ENCODE data around the gene KRTAP10-12. TPM values are rescaled to one million over a fixed set of nuclear protein-coding genes. Genes with fewer than 3 reads are reported as not detected.

KRTAP10-12 gene
- total and polyA plus RNA-seq, 2 of the 13 experiments (the other 11 are each of a cell fraction or from before 2014, with no cell fraction given) = not detected

- H3K4me2 ChIP-seq (ENCODE audit: low read depth, low read length) = no peak overlapping the region
- no peaks in the 10 kb centered on the region for H3K4me1 ChIP-seq (ENCODE audit: insufficient read depth, low read length)
- H3K4me3 ChIP-seq (replicated peaks in 1 of 3; ENCODE audit: insufficient read depth in 1 of 3, low read depth in 2 of 3, low read length in 3 of 3) = no peak overlapping the region
- H3K36me3 ChIP-seq (replicated peaks in 1 of 2; ENCODE audit: control insufficient read depth in 1 of 2, insufficient read depth in 2 of 2, low read length in 2 of 2) = no peaks in the 10 kb centered on the region
- ChIA-PET POLR2A (interaction anchor here (1.1 kb wide), 1 partner anchor 232 kb away, joined by 3 read pairs; no protein-coding TSS in a partner anchor), CTCF (ENCODE audit: low intra/inter-chr PET ratio, low total read pairs) (no interaction called here)
- no peaks in the 10 kb centered on the region for H3K9me3 ChIP-seq (ENCODE audit: low read length)
- BruUV-seq (replicated peaks) = no TSS peak
- intact Hi-C loops (cut with micrococcal nuclease; ENCODE audit: unreplicated experiment) (loop anchor here (5.0 kb wide), 1 partner anchor 230 kb away; no protein-coding TSS in a partner anchor), in situ Hi-C loops (cut with HindIII; ENCODE audit: extremely low pct_ligation_motif_present, low pct_unique_long_range_greater_than_20kb) (no loop called here)
- no peak overlapping the region for H3K27ac ChIP-seq (ENCODE audit: extremely low read length, insufficient read depth, low read length)
- DNase-seq (ENCODE audit: low spot score) (peak; percentile 30), ATAC-seq (no peak), FAIRE-seq (no peak)
- H4K20me1 ChIP-seq (ENCODE audit: insufficient read depth, low read length) = no peaks in the 10 kb centered on the region
- H3K27me3 ChIP-seq (ENCODE audit: control insufficient read depth in 1 of 2, insufficient read depth in 2 of 2, low read length in 2 of 2) = peaks cover 3 to 12% of the 10 kb centered on the region in 2 experiments; a peak in 4 of 5 replicates
- 5% methylated on average over 1 of the region's 1 CpG for WGBS (ENCODE audit: low lambda C conversion rate)
- no peak overlapping the region for H3K9ac ChIP-seq (ENCODE audit: insufficient read depth, low read depth, low read length)
- TF ChIP-seq RAD21 (CRISPR knock-in tag; IDR thresholded peaks at IDR 0.05) = peak; percentile 17; the same call in 1 of the 2 replicates
- TF ChIP-seq SMC3 (IDR thresholded peaks at IDR 0.05; ENCODE audit: low read length) = peak; percentile 62; the same call in 1 of the 2 replicates
- peak; percentile 60 for TF ChIP-seq CTCF (CRISPR knock-in tag; IDR thresholded peaks at IDR 0.05)
- TF ChIP-seq STAG1 (CRISPR knock-in tag; IDR thresholded peaks at IDR 0.05) = peak; percentile 66
- peak; percentile 60 to 91 for TF ChIP-seq MAFK (conservative IDR thresholded peaks at IDR 0.05 in 1 of 2, IDR thresholded peaks at IDR 0.05 in 1 of 2; ENCODE audit: low read length in 2 of 2)
- TF ChIP-seq MAFF (IDR thresholded peaks at IDR 0.05; ENCODE audit: low read depth, low read length) = peak; percentile 83
- no peak for TF ChIP-seq TAF15 (IDR thresholded peaks at IDR 0.05; ENCODE audit: low read depth, low read length, poor library complexity, severe bottlenecking)
- no peak for TF ChIP-seq PAWR (CRISPR knock-in tag; IDR thresholded peaks at IDR 0.05; ENCODE audit: borderline replicate concordance)
- H3K79me2 ChIP-seq (ENCODE audit: insufficient read depth, low read length) = no peaks in the 10 kb centered on the region
- no peak overlapping the region for H2AFZ ChIP-seq (ENCODE audit: low read length)
Observed at GRCh38 chr21:44742418-44743153, 45.6 kb downstream of the KRTAP10-12 start.

Small RNAs within 50 kb of the gene (small RNA-seq; reads per million reads assigned to genes)
- gene KRTAP12-6P (ENCODE audit: insufficient read depth in 2 of 3, insufficient read length in 3 of 3, low read depth in 2 of 3, low replicate concordance in 1 of 3) = 0 reads per million in 3 experiments

Other genes with a start within 250 kb of the KRTAP10-12 start
- 3.9 and 4.8 TPM in 2 replicates for gene LRRC3, start 241.7 kb upstream of the KRTAP10-12 start, total RNA-seq (2016; rRNA removed; fragmentation: Illumina TruSeq; extraction: Trizol)
- 16.5 and 24.3 TPM in 2 replicates for gene LRRC3, start 241.7 kb upstream of the KRTAP10-12 start, polyA plus RNA-seq (2011; rRNA removed)
- not detected in 2 replicates for gene KRTAP10-1, start 157.0 kb upstream of the KRTAP10-12 start, total RNA-seq (2016; rRNA removed; fragmentation: Illumina TruSeq; extraction: Trizol)
- not detected in 2 replicates for gene KRTAP10-1, start 157.0 kb upstream of the KRTAP10-12 start, polyA plus RNA-seq (2011; rRNA removed)
- not detected in 2 replicates for gene KRTAP10-2, start 145.7 kb upstream of the KRTAP10-12 start, total RNA-seq (2016; rRNA removed; fragmentation: Illumina TruSeq; extraction: Trizol)
- gene KRTAP10-2, start 145.7 kb upstream of the KRTAP10-12 start, polyA plus RNA-seq (2011; rRNA removed) = not detected in 2 replicates
- gene KRTAP10-3, start 138.4 kb upstream of the KRTAP10-12 start, total RNA-seq (2016; rRNA removed; fragmentation: Illumina TruSeq; extraction: Trizol) = not detected in 2 replicates
- not detected in 2 replicates for gene KRTAP10-3, start 138.4 kb upstream of the KRTAP10-12 start, polyA plus RNA-seq (2011; rRNA removed)
- gene KRTAP10-4, start 123.4 kb upstream of the KRTAP10-12 start, total RNA-seq (2016; rRNA removed; fragmentation: Illumina TruSeq; extraction: Trizol) = not detected in 2 replicates
- gene KRTAP10-4, start 123.4 kb upstream of the KRTAP10-12 start, polyA plus RNA-seq (2011; rRNA removed) = not detected in 2 replicates
- not detected in 2 replicates for gene KRTAP10-5, start 116.6 kb upstream of the KRTAP10-12 start, total RNA-seq (2016; rRNA removed; fragmentation: Illumina TruSeq; extraction: Trizol)
- gene KRTAP10-5, start 116.6 kb upstream of the KRTAP10-12 start, polyA plus RNA-seq (2011; rRNA removed) = not detected in 2 replicates
- gene KRTAP10-6, start 104.7 kb upstream of the KRTAP10-12 start, total RNA-seq (2016; rRNA removed; fragmentation: Illumina TruSeq; extraction: Trizol) = not detected in 2 replicates
- not detected in 2 replicates for gene KRTAP10-6, start 104.7 kb upstream of the KRTAP10-12 start, polyA plus RNA-seq (2011; rRNA removed)
- gene KRTAP10-7, start 96.6 kb upstream of the KRTAP10-12 start, total RNA-seq (2016; rRNA removed; fragmentation: Illumina TruSeq; extraction: Trizol) = not detected in 2 replicates
- not detected in 2 replicates for gene KRTAP10-7, start 96.6 kb upstream of the KRTAP10-12 start, polyA plus RNA-seq (2011; rRNA removed)
- not detected in 2 replicates for gene KRTAP10-8, start 85.1 kb upstream of the KRTAP10-12 start, total RNA-seq (2016; rRNA removed; fragmentation: Illumina TruSeq; extraction: Trizol)
- gene KRTAP10-8, start 85.1 kb upstream of the KRTAP10-12 start, polyA plus RNA-seq (2011; rRNA removed) = not detected in 2 replicates
- gene KRTAP10-9, start 70.1 kb upstream of the KRTAP10-12 start, total RNA-seq (2016; rRNA removed; fragmentation: Illumina TruSeq; extraction: Trizol) = not detected in 2 replicates
- not detected in 2 replicates for gene KRTAP10-9, start 70.1 kb upstream of the KRTAP10-12 start, polyA plus RNA-seq (2011; rRNA removed)
- gene KRTAP10-10, start 59.8 kb upstream of the KRTAP10-12 start, total RNA-seq (2016; rRNA removed; fragmentation: Illumina TruSeq; extraction: Trizol) = not detected in 2 replicates
- gene KRTAP10-10, start 59.8 kb upstream of the KRTAP10-12 start, polyA plus RNA-seq (2011; rRNA removed) = not detected in 2 replicates
- gene KRTAP10-11, start 50.8 kb upstream of the KRTAP10-12 start, total RNA-seq (2016; rRNA removed; fragmentation: Illumina TruSeq; extraction: Trizol) = not detected in 2 replicates
- gene KRTAP10-11, start 50.8 kb upstream of the KRTAP10-12 start, polyA plus RNA-seq (2011; rRNA removed) = not detected in 2 replicates
- gene KRTAP12-4, start 42.5 kb upstream of the KRTAP10-12 start, total RNA-seq (2016; rRNA removed; fragmentation: Illumina TruSeq; extraction: Trizol) = not detected in 2 replicates
- gene KRTAP12-4, start 42.5 kb upstream of the KRTAP10-12 start, polyA plus RNA-seq (2011; rRNA removed) = not detected in 2 replicates
- not detected in 2 replicates for gene KRTAP12-3, start 39.2 kb upstream of the KRTAP10-12 start, total RNA-seq (2016; rRNA removed; fragmentation: Illumina TruSeq; extraction: Trizol)
- gene KRTAP12-3, start 39.2 kb upstream of the KRTAP10-12 start, polyA plus RNA-seq (2011; rRNA removed) = not detected in 2 replicates
- not detected in 2 replicates for gene KRTAP12-2, start 30.2 kb upstream of the KRTAP10-12 start, total RNA-seq (2016; rRNA removed; fragmentation: Illumina TruSeq; extraction: Trizol)
- not detected in 2 replicates for gene KRTAP12-2, start 30.2 kb upstream of the KRTAP10-12 start, polyA plus RNA-seq (2011; rRNA removed)
- not detected in 2 replicates for gene KRTAP12-1, start 15.0 kb upstream of the KRTAP10-12 start, total RNA-seq (2016; rRNA removed; fragmentation: Illumina TruSeq; extraction: Trizol)
- 0.13 TPM in 1 of 2 replicates, not detected in the other for gene KRTAP12-1, start 15.0 kb upstream of the KRTAP10-12 start, polyA plus RNA-seq (2011; rRNA removed)
- gene TSPEAR, start 14.4 kb downstream of the KRTAP10-12 start, total RNA-seq (2016; rRNA removed; fragmentation: Illumina TruSeq; extraction: Trizol) = 0.07 and 0.18 TPM in 2 replicates
- gene TSPEAR, start 14.4 kb downstream of the KRTAP10-12 start, polyA plus RNA-seq (2011; rRNA removed) = 0.32 and 0.33 TPM in 2 replicates
- gene UBE2G2, start 104.6 kb downstream of the KRTAP10-12 start, total RNA-seq (2016; rRNA removed; fragmentation: Illumina TruSeq; extraction: Trizol) = 55.4 and 62.0 TPM in 2 replicates
- 92.0 and 106 TPM in 2 replicates for gene UBE2G2, start 104.6 kb downstream of the KRTAP10-12 start, polyA plus RNA-seq (2011; rRNA removed)
- gene SUMO3, start 120.9 kb downstream of the KRTAP10-12 start, total RNA-seq (2016; rRNA removed; fragmentation: Illumina TruSeq; extraction: Trizol) = 92.4 and 111 TPM in 2 replicates
- 46.6 and 51.4 TPM in 2 replicates for gene SUMO3, start 120.9 kb downstream of the KRTAP10-12 start, polyA plus RNA-seq (2011; rRNA removed)
- gene PTTG1IP, start 176.5 kb downstream of the KRTAP10-12 start, total RNA-seq (2016; rRNA removed; fragmentation: Illumina TruSeq; extraction: Trizol) = 89.4 and 161 TPM in 2 replicates
- 700 and 734 TPM in 2 replicates for gene PTTG1IP, start 176.5 kb downstream of the KRTAP10-12 start, polyA plus RNA-seq (2011; rRNA removed)
- 1.6 and 4.2 TPM in 2 replicates for gene ITGB2, start 223.7 kb downstream of the KRTAP10-12 start, total RNA-seq (2016; rRNA removed; fragmentation: Illumina TruSeq; extraction: Trizol)
- 18.0 and 26.4 TPM in 2 replicates for gene ITGB2, start 223.7 kb downstream of the KRTAP10-12 start, polyA plus RNA-seq (2011; rRNA removed)
- 47.1 and 51.5 TPM in 2 replicates for gene SLX9, start 242.9 kb downstream of the KRTAP10-12 start, total RNA-seq (2016; rRNA removed; fragmentation: Illumina TruSeq; extraction: Trizol)
- gene SLX9, start 242.9 kb downstream of the KRTAP10-12 start, polyA plus RNA-seq (2011; rRNA removed) = 21.0 and 22.6 TPM in 2 replicates